A673 (cell line): ENCODE data around the gene PTK7. TPM values are rescaled to one million over a fixed set of nuclear protein-coding genes. Genes with fewer than 3 reads are reported as not detected.

ENCODE experiments used
- BruUV-seq: library from RNA; stranded (reverse); fragments of 400-500 nt; replicated peaks from 2 replicates; lab custom pipeline; 2021; lab: Mats Ljungman, UMichigan
- CTCF ChIA-PET: fragments of 300-600 bp; sonication (Branson Sonifier 250); formaldehyde crosslinking; loops from one replicate; lab custom pipeline; 2022; ENCODE audit warnings: antibody characterized with exemption; lab: Charles Lee
- POLR2A ChIA-PET: fragments of 300-600 bp; sonication (Branson Sonifier 250); formaldehyde crosslinking; loops from one replicate; lab custom pipeline; 2022; ENCODE audit warnings: antibody characterized with exemption; ENCODE audit not compliant: low non-redundant PET; lab: Charles Lee
- DNase-seq: peaks from one replicate; pipeline ENCODE4 v3.0.0-alpha.2; 2015; ENCODE audit warnings: low spot score
- H3K27ac ChIP-seq: fragments of 200-600 bp; sonication (generic); 2 replicates; pipeline ENCODE4 v1.5.1; 2016; ENCODE audit warnings: mixed run types, low read depth, mild to moderate bottlenecking, mixed read lengths, antibody characterized with exemption, low read length; ENCODE audit not compliant: poor library complexity, severe bottlenecking
- H3K27me3 ChIP-seq: fragments of 200-600 bp; sonication (generic); replicated peaks from 2 replicates; pipeline ENCODE4 v1.6.1; 2017; ENCODE audit warnings: mixed run types, low read depth, mild to moderate bottlenecking, mixed read lengths, antibody characterized with exemption, low read length; ENCODE audit not compliant: insufficient read depth, poor library complexity
- H3K36me3 ChIP-seq: fragments of 200-600 bp; sonication (generic); 2 replicates; pipeline ENCODE4 v1.6.1; 2016; ENCODE audit warnings: mixed run types, mild to moderate bottlenecking, mixed read lengths, antibody characterized with exemption, low read length; ENCODE audit not compliant: insufficient read depth, poor library complexity, severe bottlenecking
- H3K4me1 ChIP-seq: fragments of 200-600 bp; sonication (generic); 2 replicates; pipeline ENCODE4 v1.6.1; 2017; ENCODE audit warnings: mixed run types, mild to moderate bottlenecking, mixed read lengths, antibody characterized with exemption, low read length; ENCODE audit not compliant: insufficient read depth, poor library complexity, severe bottlenecking
- H3K4me3 ChIP-seq: fragments of 200-600 bp; sonication (generic); 2 replicates; pipeline ENCODE4 v1.5.1; 2016; ENCODE audit warnings: low read depth, mixed run types, mild to moderate bottlenecking, mixed read lengths, low read length; ENCODE audit not compliant: poor library complexity, severe bottlenecking
- H3K9me3 ChIP-seq: fragments of 200-600 bp; sonication (generic); 2 replicates; pipeline ENCODE4 v1.6.1; 2016; ENCODE audit warnings: mixed run types, low read depth, mild to moderate bottlenecking, mixed read lengths, antibody characterized with exemption, low read length; ENCODE audit not compliant: poor library complexity, severe bottlenecking
- EZH2 ChIP-seq: fragments of 200-600 bp; sonication (generic); IDR thresholded peaks from 2 replicates; pipeline ENCODE4 v1.6.1; 2017; ENCODE audit warnings: borderline replicate concordance, low read depth, mild to moderate bottlenecking, mixed read lengths, antibody characterized with exemption, low read length; ENCODE audit not compliant: poor library complexity, severe bottlenecking
- intact Hi-C: fragments of 100-400 bp; cut with micrococcal nuclease; formaldehyde crosslinking; loops from one replicate; pipeline ENCODE4 v1.10.0; 2022; ENCODE audit not compliant: unreplicated experiment
- total RNA-seq: library from RNA; stranded (reverse); gene quantifications from 2 replicates; pipeline ENCODE4 v1.2.3, GENCODE V29; 2021
- TF ChIP-seq, protein P1 (sequence below): fragments of 300-800, 200-600 bp; sonication (generic); conservative IDR thresholded peaks from 2 replicates; pipeline ENCODE4 v1.5.1; 2017; ENCODE audit warnings: low read depth, mild to moderate bottlenecking, antibody characterized with exemption, low read length, moderate library complexity, mixed read lengths

Gene PTK7
- total RNA-seq, 1 experiment from 2014 or later: 84.5 TPM

DNA sequence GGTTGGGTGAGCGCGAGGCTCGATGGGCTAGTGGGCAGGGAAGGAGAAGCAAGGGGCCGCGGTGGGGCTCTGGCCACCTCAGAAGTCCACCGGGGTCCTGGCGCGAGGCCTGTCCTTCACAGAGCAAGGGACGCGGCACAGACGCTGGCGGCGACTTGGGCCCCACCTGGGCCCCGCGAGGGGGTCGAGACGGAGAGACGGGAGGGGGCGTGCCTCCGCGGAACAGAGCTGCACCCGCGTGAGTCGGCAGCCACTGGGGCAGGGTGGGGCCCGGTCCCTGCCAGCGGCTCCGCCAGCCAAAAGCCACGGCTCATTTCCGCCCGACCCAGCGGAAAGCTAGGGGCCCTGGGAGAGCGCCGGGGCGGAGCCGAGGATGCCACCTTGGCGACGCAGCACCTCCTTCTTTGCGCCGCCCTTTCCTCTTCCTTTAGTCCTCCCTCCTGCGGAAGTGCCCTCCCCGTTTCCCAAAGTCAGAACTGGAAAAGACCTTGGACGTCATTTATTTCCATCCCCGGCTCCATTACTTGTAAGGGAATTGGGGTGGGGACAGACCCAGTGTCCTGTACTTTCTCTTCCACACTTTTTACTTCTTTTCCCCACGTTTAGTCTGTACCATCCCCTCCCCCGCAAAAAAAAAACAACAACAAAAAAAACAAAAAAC, 22.4 kb upstream of the PTK7 start, which contains the start of gene CUL7:
Gene CUL7, minus strand, starts transcription at position 307 of the 661 bp plus-strand sequence. CDS start 1,063 bp downstream, outside the sequence.
- BruUV-seq: no TSS peak
- Histone ChIP-seq H3K4me3 (peak within 1 kb of the TSS; percentile 83), H3K4me1 (peaks cover 29% of the 10 kb centered on the region), H3K27ac (peak within 1 kb of the TSS; percentile 93), H3K27me3 (no peaks in the 10 kb centered on the region), H3K36me3 (peaks cover 32% of the 10 kb centered on the region), H3K9me3 (no peaks in the 10 kb centered on the region)
- TF ChIP-seq EZH2: no peak
- TF ChIP-seq, protein P1, sequence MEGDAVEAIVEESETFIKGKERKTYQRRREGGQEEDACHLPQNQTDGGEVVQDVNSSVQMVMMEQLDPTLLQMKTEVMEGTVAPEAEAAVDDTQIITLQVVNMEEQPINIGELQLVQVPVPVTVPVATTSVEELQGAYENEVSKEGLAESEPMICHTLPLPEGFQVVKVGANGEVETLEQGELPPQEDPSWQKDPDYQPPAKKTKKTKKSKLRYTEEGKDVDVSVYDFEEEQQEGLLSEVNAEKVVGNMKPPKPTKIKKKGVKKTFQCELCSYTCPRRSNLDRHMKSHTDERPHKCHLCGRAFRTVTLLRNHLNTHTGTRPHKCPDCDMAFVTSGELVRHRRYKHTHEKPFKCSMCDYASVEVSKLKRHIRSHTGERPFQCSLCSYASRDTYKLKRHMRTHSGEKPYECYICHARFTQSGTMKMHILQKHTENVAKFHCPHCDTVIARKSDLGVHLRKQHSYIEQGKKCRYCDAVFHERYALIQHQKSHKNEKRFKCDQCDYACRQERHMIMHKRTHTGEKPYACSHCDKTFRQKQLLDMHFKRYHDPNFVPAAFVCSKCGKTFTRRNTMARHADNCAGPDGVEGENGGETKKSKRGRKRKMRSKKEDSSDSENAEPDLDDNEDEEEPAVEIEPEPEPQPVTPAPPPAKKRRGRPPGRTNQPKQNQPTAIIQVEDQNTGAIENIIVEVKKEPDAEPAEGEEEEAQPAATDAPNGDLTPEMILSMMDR: no peak
- POLR2A ChIA-PET: no interaction called here
- intact Hi-C loops: no loop called here
- DNase-seq: peak; percentile 98
- CTCF ChIA-PET: no interaction called here

DNA sequence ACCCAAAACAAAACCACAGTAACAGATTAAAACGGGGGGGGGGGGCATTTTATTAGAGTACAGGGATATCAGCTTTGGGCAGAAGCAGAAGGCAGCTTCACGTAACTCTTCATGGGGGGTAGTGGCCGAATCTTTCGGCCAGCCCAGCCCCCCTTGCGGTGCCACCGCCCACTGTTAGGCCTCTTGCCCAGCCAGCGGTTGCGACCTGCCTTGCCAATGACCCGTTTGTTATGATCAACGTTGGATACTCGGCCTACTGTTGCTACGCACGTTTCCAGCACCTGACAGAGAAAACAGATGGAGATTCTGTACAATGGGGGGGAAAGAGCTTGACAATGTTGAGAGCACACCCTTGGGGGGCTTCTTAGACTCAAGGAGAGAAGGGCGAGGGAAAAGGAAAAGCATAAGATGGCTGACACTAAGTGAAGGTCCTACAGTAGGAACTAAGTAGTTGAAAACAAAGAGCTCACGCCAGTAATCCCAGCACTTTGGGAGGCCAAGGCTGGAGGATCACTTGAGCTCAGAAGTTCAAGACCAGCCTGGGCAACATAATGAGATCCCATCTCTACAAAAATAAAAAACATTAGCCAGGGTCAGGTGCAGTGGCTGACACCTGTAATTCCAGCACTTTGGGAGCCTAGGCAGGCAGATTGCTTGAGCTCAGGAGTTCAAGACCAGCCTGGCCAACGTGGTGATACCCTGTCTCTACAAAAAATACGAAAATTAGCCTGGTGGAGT, 21.7 kb upstream of the PTK7 start:
- Histone ChIP-seq H3K36me3 (peaks cover 26% of the 10 kb centered on the region), H3K4me3 (peak overlapping the region; percentile 83), H3K4me1 (peaks cover 29% of the 10 kb centered on the region), H3K27ac (peak overlapping the region; percentile 93), H3K27me3 (no peaks in the 10 kb centered on the region), H3K9me3 (no peaks in the 10 kb centered on the region)
- intact Hi-C loops: no loop called here
- POLR2A ChIA-PET: no interaction called here
- DNase-seq: no peak
- BruUV-seq: no TSS peak
- no peak for TF ChIP-seq EZH2
- TF ChIP-seq, protein P1: no peak
- CTCF ChIA-PET: no interaction called here

DNA sequence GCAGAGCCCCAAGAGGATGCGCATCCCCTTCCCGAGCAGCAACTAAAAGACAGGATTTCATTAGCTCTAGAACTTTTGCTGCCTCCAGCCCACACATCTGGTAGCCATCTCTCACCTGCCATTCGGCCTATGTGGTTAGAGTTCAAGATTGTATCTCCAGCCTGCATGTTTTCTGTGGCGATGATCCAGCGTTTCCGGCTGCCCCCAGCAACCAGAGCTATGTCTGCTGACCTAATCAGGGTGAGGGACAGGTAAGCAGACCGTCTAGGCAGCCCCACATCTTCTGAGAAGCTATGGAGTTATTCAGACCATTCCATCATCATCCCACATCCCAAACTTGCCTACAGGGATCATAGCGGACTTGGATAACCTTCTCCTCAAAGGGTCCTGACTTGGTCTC, 20.1 kb upstream of the PTK7 start:
- POLR2A ChIA-PET: no interaction called here

More for the DNA sequence above, 20.1 kb upstream of the PTK7 start:
- intact Hi-C loops: no loop called here
- CTCF ChIA-PET: no interaction called here
- Histone ChIP-seq H3K9me3 (no peaks in the 10 kb centered on the region), H3K27me3 (no peaks in the 10 kb centered on the region), H3K27ac (no peak overlapping the region), H3K4me3 (no peak overlapping the region), H3K36me3 (peaks cover 12% of the 10 kb centered on the region), H3K4me1 (peaks cover 35% of the 10 kb centered on the region)
- no peak for TF ChIP-seq EZH2
- TF ChIP-seq, protein P1: no peak
- DNase-seq: no peak
- no TSS peak for BruUV-seq
